Right lobe of liver (tissue), 6 donors: ENCODE results near the gene CNOT6L. TPM values are rescaled to one million over a fixed set of nuclear protein-coding genes. Genes with fewer than 3 reads are reported as not detected.
A peak's percentile ranks its signal among the peaks of the same experiment; 100 is the strongest.

Experiments used
- ATAC-seq, 4 donors: fragments of 200-7000 bp; cut with Tn5 transposase; one replicate each; pipeline ENCODE4 v1.9.1; 2020; ENCODE audit warnings: mild to moderate bottlenecking in 4 of 4, moderate library complexity in 4 of 4
- DNase-seq, 3 donors: peaks; one replicate each; pipeline ENCODE4 v3.0.0-alpha.2; 2020
- H3K27ac ChIP-seq, 3 donors: fragments of 200-600 bp; one replicate each; pipeline ENCODE4 v1.8.0; 2022
- H3K27me3 ChIP-seq, 2 donors: fragments of 200-600 bp; one replicate each; pipeline ENCODE4 v1.8.0; 2022
- H3K36me3 ChIP-seq, 4 donors: fragments of 200-600 bp; sonication (generic) in 1 of 4; one replicate each; pipeline versions ENCODE4 v1.5.1 to v1.8.0; 2017 to 2022; ENCODE audit warnings: control low read depth in 1 of 4
- H3K4me1 ChIP-seq, 4 donors: fragments of 200-600 bp; sonication (generic) in 1 of 4; one replicate each; pipeline versions ENCODE4 v1.5.1 to v1.8.0; 2017 to 2022; ENCODE audit warnings: control low read depth in 1 of 4
- H3K4me3 ChIP-seq, 3 donors: fragments of 200-600 bp; one replicate each; pipeline ENCODE4 v1.8.0; 2022
- H3K9me3 ChIP-seq, 4 donors: fragments of 200-600 bp; sonication (generic) in 1 of 4; one replicate each; pipeline versions ENCODE4 v1.5.1 to v1.8.0; 2017 to 2022; ENCODE audit warnings: control low read depth in 1 of 4
- CTCF ChIP-seq, 4 donors: fragments of 200-600 bp in 3 of 4; fragments of 450-650 bp in 1 of 4; IDR thresholded peaks; one replicate each; pipeline versions ENCODE4 v1.5.1 to v1.8.0; 2016 to 2022; ENCODE audit warnings: antibody characterized with exemption in 4 of 4, mild to moderate bottlenecking in 2 of 4
- POLR2A ChIP-seq: fragments of 450-650 bp; IDR thresholded peaks from one replicate; pipeline ENCODE4 v1.6.1; 2017; ENCODE audit warnings: antibody characterized with exemption, mild to moderate bottlenecking
- WGBS: methylation state at CpG from one replicate; pipeline ENCODE4 v1.1.6; 2018; ENCODE audit warnings: low coverage, low lambda C conversion rate; ENCODE audit not compliant: insufficient coverage; ENCODE audit errors: missing lambda C conversion rate; 5-methylcytosine and 5-hydroxymethylcytosine counted together
- intact Hi-C, 2 donors: fragments of 100-400 bp; cut with DNase I; formaldehyde crosslinking; loops; one replicate each; pipeline versions ENCODE4 v1.11.2 to v1.14.1; 2022
- total RNA-seq, 6 experiments: library from RNA; depleted of rRNA in 2 of 6; stranded (reverse); fragments of >200 nt in 2 of 6; fragmentation: NEBNext Ultra II Directional in 3 of 6; extraction: Animal tissue kit (Norgen Biotek cat#: 25700) in 3 of 6; gene quantifications; one replicate each; pipeline versions ENCODE4 v1.1.0 to v1.2.4, GENCODE V29; 2016 to 2023
- donor health status: DM: no; HTN: yes; CAD: no.
- donor health status: DM: no; HTN: no; CAD: no.
- donor health status: DM: no; HTN: no; CAD: no.
- donor health status: DM: no; HTN: yes; CAD: no.
- donor health status: DM: no; HTN: yes; CAD: no.

The CNOT6L gene
- total RNA-seq, 6 experiments from 2014 or later: 9.1 to 38.1 (median 25.0) TPM

GRCh38 chr4:77804471-77804870 is 14.7 kb downstream of the CNOT6L start:
- Histone ChIP-seq H3K27me3 (no peaks in the 10 kb centered on the region), H3K36me3 (no peaks in the 10 kb centered on the region), H3K27ac (no peak overlapping the region), H3K4me3 (no peak overlapping the region), H3K9me3 (no peaks in the 10 kb centered on the region), H3K4me1 (peaks cover 0 to 18% (median 9%) of the 10 kb centered on the region in 4 donors)
- TF ChIP-seq POLR2A (no peak), CTCF (IDR thresholded peaks at IDR 0.05) (no peak)
- intact Hi-C loops: no loop called here
- DNase-seq (no peak), ATAC-seq (no peak)

GRCh38 chr4:77802402-77802801 is 16.8 kb downstream of the CNOT6L start:
- H3K4me3 ChIP-seq: no peak overlapping the region
- ATAC-seq: no peak
- DNase-seq: no peak
- no peaks in the 10 kb centered on the region for H3K27me3 ChIP-seq
- peaks cover 0 to 18% (median 9%) of the 10 kb centered on the region in 4 donors for H3K4me1 ChIP-seq
- TF ChIP-seq POLR2A (no peak), CTCF (IDR thresholded peaks at IDR 0.05) (no peak)
- H3K36me3 ChIP-seq: no peaks in the 10 kb centered on the region
- no peaks in the 10 kb centered on the region for H3K9me3 ChIP-seq
- intact Hi-C loops: no loop called here
- no peak overlapping the region for H3K27ac ChIP-seq

DNA sequence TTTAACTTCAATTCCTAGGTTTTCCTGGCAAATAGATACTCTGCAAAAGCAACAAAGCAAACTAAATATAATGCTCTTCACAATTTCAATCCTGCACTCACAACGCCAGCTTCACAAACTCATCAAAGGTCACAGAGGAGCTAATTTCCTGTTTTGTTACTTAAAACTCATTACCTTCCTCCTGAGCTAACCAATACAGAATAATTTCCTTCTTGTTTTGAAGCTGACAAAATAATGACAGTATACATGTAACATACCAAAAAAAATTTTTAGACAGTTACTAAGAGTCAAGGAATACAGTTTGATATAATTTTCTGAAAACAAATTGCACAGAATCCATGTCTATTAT is 17.9 kb downstream of the CNOT6L start:
- ATAC-seq: peak in 3 of 4 donors; percentile 32 to 49 (median 33)
- H3K9me3 ChIP-seq: no peaks in the 10 kb centered on the region
- 18% methylated on average over 1 of the region's 1 CpG for WGBS
- H3K27ac ChIP-seq: peak overlapping the region in 2 of 3 donors; percentile 1 to 9
- no peaks in the 10 kb centered on the region for H3K27me3 ChIP-seq
- H3K4me3 ChIP-seq: no peak overlapping the region
- TF ChIP-seq CTCF (IDR thresholded peaks at IDR 0.05) (no peak), POLR2A (no peak)
- no peak for DNase-seq
- no peaks in the 10 kb centered on the region for H3K36me3 ChIP-seq
- intact Hi-C loops: no loop called here
- H3K4me1 ChIP-seq: peaks cover 0 to 18% (median 9%) of the 10 kb centered on the region in 4 donors

- Histone ChIP-seq H3K27ac (peak overlapping the region in 2 of 3 donors; percentile 1 to 9), H3K4me3 (no peak overlapping the region), H3K36me3 (no peaks in the 10 kb centered on the region), H3K27me3 (no peaks in the 10 kb centered on the region), H3K4me1 (peaks cover 0 to 18% (median 7%) of the 10 kb centered on the region in 4 donors), H3K9me3 (no peaks in the 10 kb centered on the region)
- intact Hi-C loops: no loop called here
- TF ChIP-seq CTCF (IDR thresholded peaks at IDR 0.05) (no peak), POLR2A (no peak)
- ATAC-seq (peak; percentile 46 to 56 (median 52)), DNase-seq (no peak)
- WGBS: 56% methylated on average over 2 of the region's 2 CpGs
Observed at GRCh38 chr4:77800483-77801259, 18.5 kb downstream of the CNOT6L start.
